ENCODE data around the gene PTCD3.

Gene PTCD3

DNA sequence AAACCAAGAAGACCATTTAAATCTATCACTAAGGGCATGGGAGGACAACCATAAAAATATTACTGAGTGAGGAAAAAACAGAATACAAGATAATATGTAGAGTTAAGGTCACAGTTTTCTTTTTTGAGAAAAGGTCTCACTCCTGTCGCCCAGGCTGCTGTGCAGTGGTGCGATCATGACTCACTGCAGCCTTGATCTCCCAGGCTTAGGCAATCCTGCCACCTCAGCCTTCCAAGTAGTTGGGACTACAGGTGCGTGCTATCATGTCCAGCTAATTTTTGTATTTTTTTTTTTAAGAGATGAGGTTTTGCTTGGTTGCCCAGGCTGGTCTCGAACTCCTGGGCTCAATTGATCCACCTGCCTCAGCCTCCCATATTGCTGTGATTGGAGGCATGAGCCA is 24.3 kb upstream of the PTCD3 start:
- no peak for DNase-seq (ENCODE audit: low read depth in 1 of 2, low spot score in 1 of 2)

DNA sequence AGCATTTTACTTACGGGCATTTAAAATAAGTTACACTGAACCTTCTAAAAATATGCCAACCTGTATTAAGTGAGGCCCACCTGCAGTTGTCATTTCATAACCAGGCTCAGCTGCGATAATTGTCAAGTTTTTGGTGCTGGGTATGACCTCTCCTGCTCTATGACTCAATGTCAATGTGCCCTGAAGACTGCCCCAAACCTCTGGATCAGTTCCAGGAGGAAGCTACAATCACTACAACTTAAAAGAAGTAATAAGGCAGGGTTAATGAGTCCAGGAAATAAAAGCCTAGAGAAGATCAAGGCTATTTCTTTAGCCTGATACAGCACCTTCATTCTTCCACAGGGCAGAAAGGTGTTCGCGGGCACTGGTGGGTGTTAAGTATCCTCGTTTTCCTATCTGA is 23.3 kb upstream of the PTCD3 start:
- no peak for DNase-seq (ENCODE audit: low read depth in 1 of 2, low spot score in 1 of 2)

- no peak for DNase-seq (ENCODE audit: low read depth in 1 of 2, low spot score in 1 of 2)
Measured at GRCh38 chr2:86087936-86088850, 17.8 kb upstream of the PTCD3 start.

GRCh38 chr2:86094229-86094628 is 11.8 kb upstream of the PTCD3 start:
- no peak for DNase-seq (ENCODE audit: low read depth in 1 of 2, low spot score in 1 of 2)

- no peak for DNase-seq (ENCODE audit: low read depth in 1 of 2, low spot score in 1 of 2)
Measured at GRCh38 chr2:86097114-86097896, 8.7 kb upstream of the PTCD3 start.

DNA sequence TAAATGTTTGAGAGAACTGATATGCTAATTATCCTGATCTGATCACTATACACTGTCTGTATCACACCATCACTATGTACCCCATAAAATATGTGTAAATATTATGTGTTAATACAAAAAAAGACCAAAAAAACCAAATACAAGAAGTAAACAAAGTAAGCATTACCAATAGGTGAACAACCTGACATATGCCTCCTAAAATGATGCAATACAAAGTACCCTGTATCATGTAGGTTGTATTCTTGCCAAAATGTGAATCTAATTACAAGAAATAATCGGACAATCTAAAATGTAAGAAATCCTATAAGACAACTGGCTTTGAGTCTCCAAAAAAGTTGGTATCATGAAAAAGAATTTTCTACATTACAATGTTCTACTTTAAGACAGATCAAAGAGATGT is 8.1 kb upstream of the PTCD3 start:
- no peak for DNase-seq (ENCODE audit: low read depth in 1 of 2, low spot score in 1 of 2)

DNA sequence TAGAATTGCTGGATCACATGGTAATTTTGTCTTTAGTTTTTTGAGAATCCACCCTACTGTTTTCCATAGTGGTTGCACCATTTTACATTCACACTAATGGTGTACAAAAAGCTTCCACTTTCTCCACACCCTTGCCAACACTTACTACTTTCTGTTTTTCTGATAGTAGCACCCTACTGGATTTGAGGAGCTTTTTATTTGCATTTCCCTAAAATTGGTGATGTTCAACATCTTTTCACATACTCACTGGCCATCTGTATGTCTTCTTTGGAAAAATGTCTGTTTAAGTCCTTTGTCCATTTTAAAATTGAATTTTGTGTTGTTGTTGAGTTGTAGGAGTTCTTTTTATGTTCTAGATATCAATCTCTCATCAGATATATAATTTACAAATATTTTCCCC is 3.9 kb upstream of the PTCD3 start:
- DNase-seq (ENCODE audit: low read depth in 1 of 2, low spot score in 1 of 2): no peak

DNA sequence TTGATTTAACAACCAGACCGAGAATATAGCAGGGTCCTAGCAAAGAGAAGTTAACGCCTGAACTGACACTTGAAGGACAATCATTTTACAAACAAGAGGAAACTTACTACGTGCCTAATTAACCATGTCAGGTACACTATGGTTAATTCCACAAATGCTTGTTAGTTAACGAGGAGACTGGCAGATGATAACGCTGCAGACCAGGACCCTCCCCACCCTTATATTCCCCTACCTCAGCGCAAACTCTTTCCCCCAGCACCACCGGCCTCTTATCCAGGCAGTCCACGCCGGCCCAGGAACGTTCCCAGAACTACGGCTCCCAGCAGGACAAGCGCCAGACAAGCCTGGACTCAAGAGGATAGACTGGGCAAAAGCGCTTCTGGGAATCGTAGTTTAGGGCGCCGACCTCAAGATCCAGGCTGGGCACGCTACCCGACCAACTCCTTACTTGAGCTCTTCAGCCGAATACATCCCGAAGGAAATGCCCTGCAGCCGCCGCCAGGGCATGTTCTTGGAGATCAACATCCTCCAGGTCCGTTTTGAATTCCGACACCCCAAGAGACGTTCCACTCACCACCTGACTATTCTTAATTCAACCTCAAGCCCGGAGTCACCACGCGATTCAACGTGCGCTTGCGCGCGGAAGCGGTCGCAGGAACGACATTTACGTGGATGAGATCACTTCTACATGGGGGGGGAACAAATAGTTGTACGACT is 625 bp upstream of the PTCD3 start, which contains the start of gene POLR1A:
Gene POLR1A (minus strand): TSS at position 635 of the 717 bp plus-strand sequence. CDS start 110 bp downstream, at position 525.
- DNase-seq (ENCODE audit: low read depth in 1 of 2, low spot score in 1 of 2): peak; percentile 61 to 74

GRCh38 chr2:86107031-86107430 is 996 bp downstream of the PTCD3 start:
- no peak for DNase-seq (ENCODE audit: low read depth in 1 of 2, low spot score in 1 of 2)

DNA sequence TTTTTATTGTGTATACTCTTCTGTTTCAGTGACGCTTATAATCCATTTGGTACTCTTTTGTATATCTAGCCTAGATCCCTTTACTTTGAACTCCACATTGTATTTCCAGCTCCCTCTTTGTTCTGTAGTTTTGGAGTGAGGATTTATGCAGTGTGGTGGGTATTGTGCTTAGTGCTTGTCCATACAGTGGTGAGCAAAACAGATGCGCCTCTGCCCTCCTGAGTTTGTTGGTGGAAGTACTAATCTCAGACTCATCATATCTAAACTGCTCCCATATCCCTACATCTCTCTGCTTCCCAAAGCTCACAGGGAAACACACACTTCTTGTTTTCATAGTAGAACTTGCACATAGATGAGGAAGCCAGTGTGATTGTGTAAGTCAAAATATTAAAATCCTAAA is 12.1 kb downstream of the PTCD3 start:
- no peak for DNase-seq (ENCODE audit: low read depth in 1 of 2, low spot score in 1 of 2)

DNA sequence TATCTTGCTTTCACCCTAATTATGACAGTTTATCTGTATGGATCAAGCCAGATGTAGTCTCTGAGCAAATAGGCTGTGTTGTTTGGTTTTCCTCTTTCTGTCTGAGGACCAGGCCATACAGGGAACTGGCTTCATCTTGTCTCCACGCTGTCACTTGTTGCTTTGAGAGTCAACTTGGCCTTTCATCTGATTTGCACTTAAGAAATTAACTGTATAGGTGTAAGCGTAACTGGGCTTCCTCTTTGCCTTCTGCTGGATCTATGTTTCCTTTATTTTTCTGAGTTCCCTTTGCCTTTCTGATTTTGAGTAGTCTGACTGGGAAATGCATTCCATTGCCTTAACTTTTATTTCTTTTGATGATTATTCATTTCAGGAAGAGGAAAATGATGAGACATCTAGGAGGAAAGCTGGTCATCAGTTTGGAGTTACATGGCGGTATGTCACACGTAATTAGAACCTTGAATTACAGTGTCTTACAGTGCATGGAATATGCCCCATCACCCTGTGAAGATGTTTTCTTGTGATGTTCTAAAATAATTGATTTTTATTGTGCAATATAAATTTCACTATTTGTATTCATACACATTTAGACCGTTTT is 17.4 kb downstream of the PTCD3 start:
- no peak for DNase-seq (ENCODE audit: low read depth in 1 of 2, low spot score in 1 of 2)

- DNase-seq (ENCODE audit: low read depth in 1 of 2, low spot score in 1 of 2): no peak
Measured at GRCh38 chr2:86124683-86125082, 18.6 kb downstream of the PTCD3 start.

DNA sequence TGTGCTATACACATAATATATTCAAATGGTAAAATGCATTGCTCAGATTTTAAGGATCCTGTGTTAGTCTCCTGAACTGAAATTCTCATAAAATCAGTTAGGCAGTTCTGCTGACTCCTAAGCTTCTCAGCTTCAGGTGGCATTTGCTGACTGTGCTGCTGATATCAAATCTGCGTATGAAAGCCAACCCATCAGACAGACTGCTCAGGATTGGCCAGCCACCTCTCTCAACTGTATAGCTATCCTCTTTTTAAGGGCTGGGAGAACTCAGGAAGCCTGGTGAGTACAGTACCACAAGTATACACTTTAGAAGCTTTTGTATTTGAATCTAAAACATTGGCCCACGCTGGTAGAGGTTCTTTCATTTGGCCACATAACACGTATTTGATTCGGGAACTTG is 28.7 kb downstream of the PTCD3 start:
- no peak for DNase-seq (ENCODE audit: low read depth in 1 of 2, low spot score in 1 of 2)

DNA sequence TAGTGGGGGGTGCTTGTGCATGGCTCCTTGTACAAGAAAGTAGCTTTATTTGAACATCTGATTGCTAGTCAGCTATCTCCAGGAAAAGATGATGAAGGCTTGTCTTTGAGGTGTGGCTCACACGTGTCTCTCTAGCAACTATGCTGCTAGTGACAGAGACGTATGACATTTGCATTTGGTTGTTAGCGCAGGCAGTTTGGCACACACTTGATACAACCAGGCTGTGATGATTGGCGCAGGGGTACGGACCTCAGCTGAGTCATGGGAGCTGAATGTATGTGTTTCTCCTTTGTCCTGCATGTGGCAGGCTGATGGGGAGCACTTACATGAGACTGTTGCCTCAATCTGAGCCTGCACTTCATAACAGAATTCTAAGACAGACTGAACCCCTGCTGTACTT is 29.6 kb downstream of the PTCD3 start:
- no peak for DNase-seq (ENCODE audit: low read depth in 1 of 2, low spot score in 1 of 2)

GRCh38 chr2:86136141-86136540 is 30.1 kb downstream of the PTCD3 start:
- DNase-seq (ENCODE audit: low read depth in 1 of 2, low spot score in 1 of 2): no peak

GRCh38 chr2:86138736-86139625 is 32.9 kb downstream of the PTCD3 start:
- no peak for DNase-seq (ENCODE audit: low read depth in 1 of 2, low spot score in 1 of 2)

DNA sequence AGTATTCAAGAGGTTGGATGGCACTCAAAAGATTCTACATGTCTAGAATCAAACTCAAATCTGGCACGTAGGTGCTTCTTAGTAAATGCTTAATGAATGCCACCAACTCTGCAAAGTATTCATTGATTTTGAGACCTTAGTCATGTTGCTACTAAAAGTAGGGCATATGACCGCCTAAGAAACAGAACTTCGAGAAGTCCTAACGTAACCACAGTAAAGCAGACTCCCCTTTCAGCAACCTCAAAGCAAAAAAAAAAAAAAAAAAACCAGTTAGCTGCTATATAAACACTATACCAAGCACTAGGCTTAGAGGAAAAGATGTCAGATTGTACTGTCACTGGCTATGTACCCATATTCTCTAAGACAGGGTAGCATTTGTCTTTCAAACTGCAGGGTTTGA is 33.9 kb downstream of the PTCD3 start:
- DNase-seq (ENCODE audit: low read depth in 1 of 2, low spot score in 1 of 2): no peak

- DNase-seq (ENCODE audit: low read depth in 1 of 2, low spot score in 1 of 2): no peak
Measured at GRCh38 chr2:86140969-86141392, 34.9 kb downstream of the PTCD3 start.

GRCh38 chr2:86142436-86143257 is 36.6 kb downstream of the PTCD3 start:
- no peak for DNase-seq (ENCODE audit: low read depth in 1 of 2, low spot score in 1 of 2)

Data from activated T-helper 1 cell treated with anti-CD3 and anti-CD28 coated beads, Interleukin-2, amount 50 U/mL, for 16 hours (primary cell).